AML-193 (cell line): Measurements from ENCODE around the gene IL2RA.
A peak's percentile ranks its signal among the peaks of the same experiment; 100 is the strongest.
"Not testable (repeated sequence)": the region's sequence is repeated elsewhere in the genome, so short reads cannot be mapped to it uniquely, and the experiment has no call there.

Experiments
- DNase-seq, 2 experiments: peaks; one replicate each; lab custom pipeline; 2025; lab: John Stamatoyannopoulos, UW

Gene IL2RA

GRCh38 chr10:6013413-6014192, 48.6 kb downstream of the IL2RA start:
- no peak for DNase-seq

GRCh38 chr10:6012121-6012905, 49.9 kb downstream of the IL2RA start:
- no peak for DNase-seq

- DNase-seq, result no peak
Observed at GRCh38 chr10:6011558-6011957, 50.6 kb downstream of the IL2RA start.

- no peak for DNase-seq
Observed at GRCh38 chr10:6010569-6010968, 51.6 kb downstream of the IL2RA start.

- no peak for DNase-seq
Observed at GRCh38 chr10:6009961-6010360, 52.2 kb downstream of the IL2RA start.

- DNase-seq, result peak in 1 of 2 experiments; percentile 37
Observed at GRCh38 chr10:6009150-6009549, 53.0 kb downstream of the IL2RA start.

GRCh38 chr10:6008497-6009142, 53.5 kb downstream of the IL2RA start:
- DNase-seq, result no peak

- DNase-seq, result no peak
Observed at GRCh38 chr10:6006991-6007390, 55.2 kb downstream of the IL2RA start.

GRCh38 chr10:6006546-6006945, 55.6 kb downstream of the IL2RA start:
- no peak for DNase-seq

- no peak for DNase-seq
Observed at GRCh38 chr10:6005856-6006395, 56.2 kb downstream of the IL2RA start.

- not testable (repeated sequence) for DNase-seq
Observed at GRCh38 chr10:6005161-6005804, 56.9 kb downstream of the IL2RA start.

GRCh38 chr10:6002809-6003510, 59.2 kb downstream of the IL2RA start:
- peak in 1 of 2 experiments; percentile 8 for DNase-seq

GRCh38 chr10:5999440-6000165, 62.6 kb downstream of the IL2RA start:
- DNase-seq, result no peak

- DNase-seq, result no peak
Observed at GRCh38 chr10:5996696-5997095, 65.5 kb downstream of the IL2RA start.

- no peak for DNase-seq
Observed at GRCh38 chr10:5992398-5992797, 69.8 kb downstream of the IL2RA start.

- DNase-seq, result no peak
Observed at GRCh38 chr10:5991708-5992107, 70.5 kb downstream of the IL2RA start.

- DNase-seq, result no peak
Observed at GRCh38 chr10:5989756-5990155, 72.4 kb downstream of the IL2RA start.

- DNase-seq, result no peak
Observed at GRCh38 chr10:5988336-5988920, 73.7 kb downstream of the IL2RA start.

- DNase-seq, result no peak
Observed at GRCh38 chr10:5987747-5988146, 74.4 kb downstream of the IL2RA start.

GRCh38 chr10:5985029-5985428, 77.1 kb downstream of the IL2RA start:
- no peak for DNase-seq
